ENCODE results near the gene FAM168A.
"Not testable (repeated sequence)": the region's sequence is repeated elsewhere in the genome, so short reads cannot be mapped to it uniquely, and the experiment has no call there.

FAM168A gene

DNA sequence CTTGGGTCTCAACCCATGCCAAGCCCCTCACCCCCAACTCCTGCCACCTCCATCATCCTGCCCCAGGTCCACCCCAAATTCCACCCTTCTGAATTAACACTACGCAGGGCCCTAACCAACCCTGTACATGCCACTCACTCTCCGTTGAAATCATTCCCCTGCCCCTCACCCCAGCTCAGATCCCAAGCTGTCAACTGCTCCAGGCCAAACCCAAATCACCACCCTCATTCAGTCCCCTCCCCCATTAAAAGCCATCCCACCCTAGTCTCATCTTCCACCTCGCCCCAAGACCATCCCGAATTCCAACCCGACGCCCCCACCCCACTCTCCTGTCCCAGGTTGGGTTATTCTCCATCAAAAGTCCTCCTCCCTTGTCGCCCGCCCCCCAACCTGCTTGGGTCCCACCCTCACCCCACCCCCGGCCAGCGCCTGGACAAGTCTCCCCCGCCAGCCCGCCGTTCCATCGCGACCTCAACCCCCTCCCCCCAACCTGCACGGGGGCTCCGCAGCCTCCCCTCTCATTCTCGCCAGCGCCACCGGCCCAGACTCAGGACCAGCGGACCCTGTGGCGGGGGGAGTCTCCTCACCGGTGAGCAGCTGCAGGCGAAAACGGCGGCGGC, 466 bp downstream of the FAM168A start:
- no peak for DNase-seq (ENCODE audit: low read depth in 3 of 3, low spot score in 1 of 3)

DNA sequence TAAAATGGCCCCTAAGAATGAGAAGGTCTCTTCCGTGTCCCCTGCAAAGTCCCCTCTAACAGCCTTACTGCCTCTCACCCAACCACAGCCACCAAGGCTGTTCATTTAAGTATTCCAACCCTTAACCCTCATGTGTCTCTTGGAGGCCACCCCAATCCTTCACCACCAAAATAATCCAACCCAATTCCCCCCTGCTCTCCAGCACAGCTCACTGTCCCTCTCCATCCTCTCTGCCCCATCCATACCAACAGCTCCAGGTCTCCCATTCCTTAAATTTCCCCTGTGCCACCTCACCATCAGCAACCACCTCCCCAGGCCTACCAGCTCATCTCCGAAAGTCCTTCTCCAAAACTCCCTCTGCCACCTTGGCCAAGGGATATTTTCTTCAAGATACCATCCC, 1.4 kb downstream of the FAM168A start:
- DNase-seq (ENCODE audit: low read depth in 3 of 3, low spot score in 1 of 3) = no peak

DNA sequence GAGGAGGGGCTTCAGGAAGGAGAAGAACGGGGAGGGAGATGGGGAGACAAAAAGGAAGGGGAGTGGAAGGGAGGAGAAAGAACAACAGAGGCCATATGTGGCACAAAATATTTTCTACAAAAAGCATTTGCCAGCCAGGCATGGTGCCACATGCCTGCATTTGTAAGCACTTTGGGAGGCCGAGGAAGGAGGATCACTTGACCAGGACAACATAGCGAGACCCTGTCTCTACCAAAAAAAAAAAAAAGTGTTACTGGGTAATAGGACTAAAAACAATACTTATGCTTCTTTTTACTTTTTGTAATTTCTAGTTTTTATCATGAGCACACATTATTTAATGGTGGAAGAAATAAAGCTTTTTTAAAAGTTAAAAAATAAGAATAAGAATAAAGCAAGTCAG, 5.3 kb downstream of the FAM168A start:
- DNase-seq (ENCODE audit: low read depth in 3 of 3, low spot score in 1 of 3) = no peak

DNA sequence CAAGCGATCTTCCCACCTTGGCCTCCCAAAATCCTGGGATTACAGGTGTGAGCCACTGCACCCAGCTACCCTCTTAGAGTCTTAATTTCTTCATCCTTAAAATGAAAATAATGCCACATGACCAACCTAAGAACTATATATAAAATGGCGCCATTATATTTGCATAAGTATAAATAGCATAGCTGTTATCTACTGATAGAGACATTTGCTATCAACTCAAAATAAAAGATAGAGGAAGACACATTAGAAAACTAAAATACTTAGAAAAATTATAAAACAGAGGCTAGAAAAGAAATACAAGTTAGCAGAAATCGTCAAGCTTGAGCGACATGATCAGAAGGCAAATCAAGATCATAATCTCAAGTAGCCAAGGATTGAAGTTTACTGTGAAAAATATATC, 6.2 kb downstream of the FAM168A start:
- DNase-seq (ENCODE audit: low read depth in 3 of 3, low spot score in 1 of 3) = no peak

DNA sequence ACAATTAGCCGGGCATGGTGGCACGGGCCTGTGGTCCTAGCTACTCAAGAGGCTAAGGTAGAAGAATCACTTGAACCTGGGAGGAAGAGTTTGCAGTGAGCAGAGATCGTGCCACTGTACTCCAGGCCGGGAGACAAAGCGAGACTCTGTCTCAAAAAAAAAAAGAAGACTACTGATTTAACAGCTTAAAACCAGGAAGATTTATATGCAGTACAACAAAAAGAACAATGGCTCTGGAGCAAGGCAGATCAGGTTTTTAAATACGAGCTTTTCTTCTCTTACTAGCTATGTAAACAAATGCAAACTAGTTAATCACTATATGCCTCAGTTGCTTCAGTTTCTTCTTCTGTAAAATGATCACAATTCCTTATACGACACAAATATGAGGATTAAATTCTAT, 6.9 kb downstream of the FAM168A start:
- no peak for DNase-seq (ENCODE audit: low read depth in 3 of 3, low spot score in 1 of 3)

DNA sequence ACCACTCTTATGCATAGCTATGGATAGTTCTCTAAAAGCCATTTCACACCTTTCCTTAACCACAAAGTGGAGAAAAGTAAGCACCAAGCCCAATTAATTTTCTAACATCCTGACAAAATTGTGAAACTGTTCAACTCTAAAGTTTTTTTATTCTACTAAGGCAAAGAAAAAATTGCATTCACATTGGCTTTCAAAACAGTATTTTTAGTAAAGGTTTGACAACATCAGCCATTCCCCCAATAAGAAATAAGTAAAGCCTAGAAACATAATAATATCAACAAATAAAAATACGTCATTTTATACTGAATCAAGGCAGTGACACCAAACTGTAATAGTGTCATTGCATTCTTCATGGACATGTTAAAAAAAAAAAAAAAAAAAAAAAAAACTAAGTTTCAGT, 11.1 kb downstream of the FAM168A start:
- no peak for DNase-seq (ENCODE audit: low read depth in 3 of 3, low spot score in 1 of 3)

DNA sequence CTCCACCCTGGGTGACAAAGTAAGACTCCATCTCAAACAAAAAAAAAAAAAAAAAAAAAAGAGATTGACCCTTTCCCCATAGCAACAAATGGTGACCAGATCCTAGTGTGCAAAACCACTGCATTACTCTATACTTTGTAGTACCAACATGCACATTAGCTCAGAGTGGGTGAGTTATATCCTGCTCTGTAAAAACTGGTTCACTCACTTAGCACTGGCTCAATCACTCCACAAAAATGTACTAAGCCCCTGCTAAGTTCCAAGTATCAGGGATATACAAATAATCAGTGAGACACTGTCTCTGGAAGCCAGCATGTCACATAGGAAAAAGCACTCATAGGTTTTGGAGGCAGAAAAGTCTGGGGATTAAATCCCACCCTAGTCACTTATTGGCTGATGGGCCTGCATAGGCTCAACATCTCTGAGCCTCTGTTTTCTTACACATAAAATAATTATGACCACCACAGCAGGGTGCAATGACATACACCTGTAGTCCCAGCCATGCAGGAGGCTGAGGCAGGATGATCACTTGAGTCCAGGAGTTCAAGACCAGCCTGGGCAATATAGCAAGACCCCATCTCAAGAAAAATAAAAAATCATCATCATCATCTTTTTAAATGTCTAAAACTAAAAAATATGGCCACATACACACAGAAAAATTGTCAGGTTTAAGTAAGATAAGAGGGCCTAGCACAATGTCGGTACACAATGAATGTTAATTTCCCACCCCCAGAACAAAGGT, 11.9 kb downstream of the FAM168A start:
- no peak for DNase-seq (ENCODE audit: low read depth in 3 of 3, low spot score in 1 of 3)

DNA sequence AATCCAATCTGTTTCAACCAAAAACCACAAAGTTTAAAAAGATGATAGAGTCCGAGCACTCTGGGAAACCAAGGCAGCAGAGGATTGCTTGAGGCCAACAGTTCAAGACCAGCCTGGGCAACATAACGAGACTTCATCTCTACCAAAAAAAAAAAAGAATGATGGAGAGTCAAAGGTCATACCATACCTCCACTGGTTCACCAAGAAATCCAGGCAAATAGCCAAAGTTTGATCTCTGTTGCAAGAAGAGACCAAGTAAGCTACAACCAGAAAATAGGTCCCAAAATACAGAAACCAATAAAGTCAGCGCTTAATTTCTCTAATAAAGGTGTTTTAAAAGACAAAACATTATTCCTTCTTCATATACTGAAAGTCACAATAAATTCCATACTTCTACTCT, 13.1 kb downstream of the FAM168A start:
- no peak for DNase-seq (ENCODE audit: low read depth in 3 of 3, low spot score in 1 of 3)

DNA sequence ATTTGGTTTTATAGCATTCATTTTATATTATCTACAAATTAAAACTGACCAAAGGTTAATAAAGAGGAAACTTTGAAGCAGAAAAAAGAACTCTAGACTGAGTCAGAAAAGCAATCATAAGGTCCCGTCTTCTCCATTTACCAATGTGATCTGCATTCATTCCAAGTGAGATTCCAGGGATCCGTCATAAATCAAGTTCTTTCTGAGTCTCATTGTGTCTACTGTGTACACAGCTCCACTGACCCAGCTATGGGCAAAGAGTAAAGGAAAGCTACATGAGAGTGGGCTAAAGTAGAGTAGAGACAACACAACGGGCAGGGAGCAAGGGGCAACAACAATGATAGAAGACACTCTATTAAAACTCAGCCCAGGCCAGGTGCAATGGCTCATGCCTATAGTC, 15.3 kb downstream of the FAM168A start:
- no peak for DNase-seq (ENCODE audit: low read depth in 3 of 3, low spot score in 1 of 3)

DNA sequence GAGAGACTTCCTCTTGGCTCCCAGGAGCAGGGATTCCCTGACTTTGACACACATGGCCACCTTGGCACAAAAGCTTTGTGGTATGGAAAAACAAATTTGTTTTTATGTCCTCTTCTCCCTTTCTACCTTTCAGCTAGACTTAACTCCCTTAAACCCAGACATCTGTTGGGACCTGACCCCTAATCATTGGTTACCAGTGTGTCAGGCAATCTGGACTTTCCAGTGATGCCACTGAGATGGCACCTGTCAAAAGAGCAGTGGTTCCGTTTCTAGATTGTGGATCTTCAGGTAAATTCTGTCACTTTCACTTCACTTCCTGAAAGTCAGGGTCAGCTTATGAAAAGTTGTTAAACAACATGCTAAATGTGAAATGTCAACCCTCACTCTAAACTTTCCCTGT, 17.2 kb downstream of the FAM168A start:
- not testable (repeated sequence) for DNase-seq (ENCODE audit: low read depth in 3 of 3, low spot score in 1 of 3)

DNA sequence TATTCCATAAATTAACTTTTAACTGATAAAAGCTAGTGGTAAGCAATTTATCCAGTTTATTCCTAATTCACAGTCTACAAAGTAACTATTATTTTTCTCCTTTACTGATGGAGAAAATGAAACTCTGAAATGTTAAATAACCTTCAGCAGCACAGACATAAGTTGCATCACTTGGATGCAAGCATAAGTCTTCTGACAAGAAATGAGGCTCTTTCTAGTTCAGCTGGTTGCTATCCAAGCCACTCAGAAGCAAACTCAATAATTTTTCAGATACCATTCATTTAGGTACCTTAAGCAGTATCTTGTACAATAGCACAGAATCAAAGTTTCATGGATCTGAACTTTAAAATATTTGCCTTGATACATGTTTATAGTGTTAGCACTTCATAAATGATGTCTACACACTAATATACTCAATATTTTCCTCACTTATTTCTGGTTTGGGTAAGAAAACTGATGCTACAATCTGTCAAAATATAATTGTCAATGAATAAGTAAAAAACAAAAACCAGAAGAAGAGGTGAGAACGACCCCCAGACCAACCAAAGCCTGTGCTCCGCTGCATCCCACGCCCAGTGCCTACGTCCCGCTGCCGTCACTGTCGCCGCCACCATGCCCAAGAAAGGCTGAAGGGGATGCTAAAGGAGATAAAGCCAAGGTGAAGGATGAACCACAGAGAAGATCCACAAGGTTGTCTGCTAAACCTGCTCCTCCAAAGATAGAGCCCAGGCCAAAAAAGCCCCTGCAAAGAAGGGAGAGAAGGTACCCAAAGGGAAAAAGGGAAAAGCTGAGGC, 18.1 kb downstream of the FAM168A start:
- no peak for DNase-seq (ENCODE audit: low read depth in 3 of 3, low spot score in 1 of 3)

DNA sequence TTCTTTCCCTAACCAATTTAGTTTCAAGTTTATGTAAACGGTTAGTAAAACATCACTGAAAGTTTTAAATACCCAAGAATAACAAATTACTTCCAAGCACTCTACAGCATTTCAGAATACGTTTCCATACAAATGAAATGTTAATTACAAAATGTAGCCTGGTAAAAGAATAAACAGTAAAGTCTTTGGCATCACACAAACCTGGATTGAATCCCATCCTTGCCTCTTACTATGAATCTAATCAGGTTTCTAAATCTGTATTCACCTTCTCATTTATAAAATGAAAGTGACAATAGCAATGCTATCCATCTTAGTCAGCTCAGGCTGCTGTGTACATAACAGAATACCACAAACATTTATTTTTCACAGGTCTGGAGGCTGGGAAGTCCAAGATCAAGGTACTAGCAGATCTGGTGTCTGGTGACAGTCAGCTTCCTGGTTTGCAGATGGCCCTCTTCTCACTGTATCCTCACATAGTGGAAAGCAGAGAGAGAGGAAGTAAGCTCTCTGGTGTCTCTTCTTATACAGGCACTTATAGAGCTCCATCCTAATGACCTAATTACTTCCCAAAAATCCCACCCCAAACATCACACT, 19.2 kb downstream of the FAM168A start:
- DNase-seq (ENCODE audit: low read depth in 3 of 3, low spot score in 1 of 3) = no peak

DNA sequence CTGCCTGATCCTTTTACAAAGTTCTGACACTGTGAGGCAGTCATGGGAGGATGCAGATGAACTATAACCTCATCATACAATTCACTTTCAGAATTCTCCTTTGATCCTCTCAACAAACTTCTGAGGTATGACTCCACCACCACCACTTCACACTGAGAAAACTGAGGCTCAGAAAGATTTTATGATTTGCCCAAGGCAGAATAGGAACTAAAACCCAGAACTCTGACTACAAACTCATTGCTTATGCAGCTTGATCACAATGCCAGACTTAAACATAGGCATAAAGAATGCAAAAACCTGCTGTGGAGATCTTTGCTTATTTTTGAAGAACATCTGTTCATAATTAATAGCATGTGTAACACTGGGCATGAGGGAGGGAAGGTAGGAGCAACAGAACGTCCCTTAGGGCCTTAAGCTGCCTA, 20.4 kb downstream of the FAM168A start:
- no peak for DNase-seq (ENCODE audit: low read depth in 3 of 3, low spot score in 1 of 3)

DNA sequence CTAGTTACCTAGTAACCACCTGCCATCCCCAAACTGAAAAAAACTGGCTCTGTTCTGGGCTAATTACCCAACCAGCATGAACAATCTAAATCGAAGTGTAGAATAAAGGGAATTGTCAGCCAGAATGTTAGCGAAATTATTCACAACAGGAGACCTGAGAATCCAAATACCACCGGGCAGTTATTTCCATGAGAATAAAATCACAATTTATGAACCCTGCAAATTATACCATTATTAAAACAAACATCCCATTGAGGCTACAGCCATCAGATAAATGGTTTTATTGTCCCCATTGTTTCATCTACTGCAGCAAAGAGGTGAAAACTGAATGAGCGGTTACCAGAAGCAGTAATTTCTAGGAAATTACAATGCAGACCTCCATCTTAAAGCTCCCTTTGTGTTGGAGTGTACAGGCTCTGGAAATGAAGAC, 21.7 kb downstream of the FAM168A start:
- no peak for DNase-seq (ENCODE audit: low read depth in 3 of 3, low spot score in 1 of 3)

DNA sequence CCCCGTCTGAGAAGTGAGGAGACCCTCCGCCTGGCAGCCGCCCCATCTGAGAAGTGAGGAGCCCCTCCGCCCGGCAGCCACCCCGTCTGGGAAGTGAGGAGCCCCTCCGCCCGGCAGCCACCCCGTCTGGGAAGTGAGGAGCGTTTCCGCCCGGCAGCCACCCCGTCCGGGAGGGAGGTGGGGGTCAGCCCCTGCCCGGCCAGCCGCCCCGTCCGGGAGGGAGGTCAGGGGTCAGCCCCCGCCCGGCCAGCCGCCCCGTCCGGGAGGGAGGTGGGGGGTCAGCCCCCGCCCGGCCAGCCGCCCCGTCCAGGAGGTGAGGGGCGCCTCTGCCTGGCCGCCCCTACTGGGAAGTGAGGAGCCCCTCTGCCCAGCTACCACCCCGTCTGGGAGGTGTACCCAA, 25.9 kb downstream of the FAM168A start:
- DNase-seq (ENCODE audit: low read depth in 3 of 3, low spot score in 1 of 3) = not testable (repeated sequence)

DNA sequence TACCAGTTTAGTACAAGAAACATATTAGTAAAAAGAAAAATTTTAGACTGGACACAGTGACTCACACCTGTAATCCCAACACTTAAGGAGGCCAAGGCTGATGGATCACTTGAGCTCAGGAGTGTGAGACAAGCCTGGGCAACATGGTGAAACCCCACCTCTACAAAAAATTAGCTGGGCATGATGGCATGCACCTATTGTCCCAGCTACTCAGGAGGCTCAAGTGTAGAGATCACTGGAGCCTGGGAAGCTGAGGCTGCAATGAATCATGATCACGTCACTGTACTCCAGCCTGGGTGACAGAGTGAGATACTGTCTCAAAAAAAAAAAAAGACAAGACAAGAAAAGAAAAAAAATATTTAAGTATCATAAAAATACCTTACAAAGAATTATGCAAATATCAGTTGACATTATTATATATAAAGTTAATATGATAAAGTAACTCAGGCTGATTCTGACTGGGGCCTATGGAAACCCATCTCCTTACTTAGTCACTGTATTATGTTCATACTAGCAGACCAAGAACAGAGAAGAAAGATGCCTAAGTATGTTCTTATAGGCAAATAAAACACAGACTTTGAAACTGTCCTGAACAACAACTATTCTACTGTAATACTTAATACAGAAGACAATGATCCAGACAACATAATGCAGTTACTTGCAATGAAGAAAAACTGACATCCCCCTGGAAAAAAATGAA, 27.3 kb downstream of the FAM168A start:
- DNase-seq (ENCODE audit: low read depth in 3 of 3, low spot score in 1 of 3) = no peak

DNA sequence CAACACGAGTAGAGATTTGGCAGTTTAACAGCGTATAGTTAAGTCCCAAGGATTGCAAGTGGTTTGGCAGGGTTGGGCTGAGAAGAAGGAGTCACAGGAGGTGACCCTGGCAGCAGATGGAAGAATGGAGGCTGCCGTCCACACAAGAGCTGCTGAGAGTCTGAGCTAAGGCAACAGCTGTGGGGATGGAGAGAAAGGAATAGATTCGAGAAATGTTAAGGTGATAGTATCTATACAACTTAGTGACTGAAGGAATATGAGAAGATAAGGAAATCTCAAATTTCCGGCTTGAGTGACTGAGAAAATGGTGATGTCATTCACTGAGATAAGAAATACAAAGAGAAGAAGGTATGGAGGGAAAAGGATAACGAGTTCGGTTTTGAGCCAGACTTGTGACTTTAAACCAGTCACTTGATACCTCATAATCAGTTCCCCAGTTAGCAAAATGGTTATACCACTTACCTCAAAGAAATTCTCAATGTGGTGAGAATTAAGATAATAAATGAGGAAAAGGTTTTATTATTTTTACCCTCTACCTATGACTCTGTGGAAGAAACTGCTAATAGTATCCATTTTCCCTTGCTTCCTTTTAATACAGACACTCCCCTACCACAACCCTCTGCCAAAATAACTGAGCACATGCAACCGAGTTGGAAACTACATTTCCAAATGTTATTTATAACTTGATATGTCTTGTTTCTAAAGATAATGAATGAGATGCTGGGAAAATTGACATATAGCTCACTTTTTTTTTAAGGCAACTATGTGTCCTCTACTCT, 30.7 kb downstream of the FAM168A start:
- DNase-seq (ENCODE audit: low read depth in 3 of 3, low spot score in 1 of 3) = no peak

DNA sequence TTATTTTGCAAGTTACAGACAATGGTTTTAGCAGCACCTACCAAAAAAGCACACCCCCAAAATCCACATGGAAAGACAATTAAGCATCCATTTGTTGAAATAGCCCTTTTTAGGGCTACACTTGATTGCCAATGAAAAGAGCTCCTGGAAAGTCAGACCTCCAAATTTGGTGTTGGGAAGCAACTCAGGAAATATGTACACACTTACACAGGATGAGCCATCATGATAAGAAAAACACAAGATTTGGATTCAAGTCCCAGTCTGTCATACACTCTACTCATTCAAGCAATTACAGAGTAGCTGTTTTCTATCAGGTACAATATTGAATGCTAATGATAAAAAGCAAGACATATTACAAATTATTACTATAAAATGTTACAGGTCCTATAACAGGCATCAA, 31.5 kb downstream of the FAM168A start:
- no peak for DNase-seq (ENCODE audit: low read depth in 3 of 3, low spot score in 1 of 3)

DNA sequence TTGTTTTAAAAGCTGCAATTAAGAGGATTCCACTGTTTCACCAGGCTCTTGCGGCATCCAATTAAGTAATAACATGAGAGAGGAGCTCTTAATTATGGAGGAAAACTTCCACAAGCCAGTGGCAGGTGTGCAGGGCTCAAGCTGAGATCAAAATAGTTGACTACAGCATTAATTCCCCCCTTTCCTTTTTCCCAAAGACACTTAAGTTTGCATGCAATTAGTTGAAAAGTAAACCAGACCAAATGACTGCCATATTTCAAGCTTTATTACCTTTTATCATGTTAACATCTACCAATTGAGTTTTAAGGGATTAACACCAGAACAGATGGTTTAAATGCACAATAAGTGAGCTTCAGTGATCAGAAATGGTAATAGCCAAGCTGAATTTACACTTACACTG, 32.1 kb downstream of the FAM168A start:
- DNase-seq (ENCODE audit: low read depth in 3 of 3, low spot score in 1 of 3) = no peak

DNA sequence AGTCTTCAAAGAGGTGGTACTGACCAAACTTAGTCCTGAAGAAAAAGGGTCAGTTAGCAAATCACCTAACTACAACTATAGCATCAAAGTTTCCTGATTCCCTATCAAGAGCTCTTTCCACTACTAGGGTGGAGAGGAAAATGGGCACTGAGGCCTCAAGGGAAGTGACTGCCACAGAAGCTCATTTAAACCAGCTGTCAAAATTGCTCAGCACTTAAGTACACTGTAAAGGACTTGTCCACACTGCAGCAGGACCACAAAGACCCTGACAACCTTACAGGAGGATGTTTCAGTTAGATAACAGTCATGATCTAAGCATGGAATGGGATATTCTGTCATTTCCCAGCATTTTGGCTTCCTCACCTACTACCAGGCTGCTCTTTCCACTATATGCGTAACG, 33.0 kb downstream of the FAM168A start:
- no peak for DNase-seq (ENCODE audit: low read depth in 3 of 3, low spot score in 1 of 3)
